NT2/D1 (cell line): ENCODE data around the gene MAPK7.

Experiments
- SUZ12 ChIP-seq: IDR thresholded peaks from 2 replicates; pipeline ENCODE4 v1.6.1; 2011; ENCODE audit not compliant: insufficient read length, insufficient read depth; ENCODE audit errors: extremely low read depth
- YY1 ChIP-seq: IDR thresholded peaks from 2 replicates; pipeline ENCODE4 v1.6.1; 2011; ENCODE audit not compliant: insufficient read length, insufficient read depth

- TF ChIP-seq YY1 (no peak), SUZ12 (no peak)
Measured at GRCh38 chr17:19359856-19360255, 18.4 kb upstream of the MAPK7 start.
